ENCODE measurements around the gene SEMA4D.

Gene SEMA4D

DNA sequence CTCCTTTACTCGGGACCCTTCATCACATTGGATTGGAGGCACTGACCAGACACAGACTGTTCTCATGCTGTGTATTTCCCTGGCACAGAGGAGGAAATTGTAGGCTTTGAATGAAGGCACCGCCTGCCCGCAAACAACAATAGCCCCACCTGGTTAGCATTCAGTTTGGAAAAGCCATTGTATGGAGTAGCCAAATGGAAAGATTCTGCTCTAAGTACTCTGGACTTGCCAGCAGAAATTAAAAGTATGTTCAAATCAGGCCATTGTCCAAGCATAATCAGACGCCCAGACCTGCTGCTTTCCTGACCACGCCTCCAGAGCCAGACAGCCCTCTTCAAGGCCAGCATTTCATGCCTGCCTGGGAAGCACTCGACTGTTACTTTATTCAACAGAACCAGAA lies 8.0 kb upstream of the SEMA4D start:
- no peak for DNase-seq (ENCODE audit: low read depth in 1 of 2, low spot score in 1 of 2)
- TF ChIP-seq SPI1 (IDR thresholded peaks at IDR 0.05; ENCODE audit: borderline replicate concordance, low read depth): no peak
- no peak for TF ChIP-seq GABPA (IDR thresholded peaks at IDR 0.05; ENCODE audit: low read depth)
- TF ChIP-seq, protein P1, sequence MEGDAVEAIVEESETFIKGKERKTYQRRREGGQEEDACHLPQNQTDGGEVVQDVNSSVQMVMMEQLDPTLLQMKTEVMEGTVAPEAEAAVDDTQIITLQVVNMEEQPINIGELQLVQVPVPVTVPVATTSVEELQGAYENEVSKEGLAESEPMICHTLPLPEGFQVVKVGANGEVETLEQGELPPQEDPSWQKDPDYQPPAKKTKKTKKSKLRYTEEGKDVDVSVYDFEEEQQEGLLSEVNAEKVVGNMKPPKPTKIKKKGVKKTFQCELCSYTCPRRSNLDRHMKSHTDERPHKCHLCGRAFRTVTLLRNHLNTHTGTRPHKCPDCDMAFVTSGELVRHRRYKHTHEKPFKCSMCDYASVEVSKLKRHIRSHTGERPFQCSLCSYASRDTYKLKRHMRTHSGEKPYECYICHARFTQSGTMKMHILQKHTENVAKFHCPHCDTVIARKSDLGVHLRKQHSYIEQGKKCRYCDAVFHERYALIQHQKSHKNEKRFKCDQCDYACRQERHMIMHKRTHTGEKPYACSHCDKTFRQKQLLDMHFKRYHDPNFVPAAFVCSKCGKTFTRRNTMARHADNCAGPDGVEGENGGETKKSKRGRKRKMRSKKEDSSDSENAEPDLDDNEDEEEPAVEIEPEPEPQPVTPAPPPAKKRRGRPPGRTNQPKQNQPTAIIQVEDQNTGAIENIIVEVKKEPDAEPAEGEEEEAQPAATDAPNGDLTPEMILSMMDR (IDR thresholded peaks at IDR 0.05; ENCODE audit: insufficient read depth, low read length): no peak
- Histone ChIP-seq H3K27me3 (ENCODE audit: insufficient read depth, poor library complexity, severe bottlenecking) (no peaks in the 10 kb centered on the region), H3K27ac (replicated peaks) (no peak overlapping the region), H3K4me3 (replicated peaks; ENCODE audit: insufficient read depth, low read length) (no peak overlapping the region)

DNA sequence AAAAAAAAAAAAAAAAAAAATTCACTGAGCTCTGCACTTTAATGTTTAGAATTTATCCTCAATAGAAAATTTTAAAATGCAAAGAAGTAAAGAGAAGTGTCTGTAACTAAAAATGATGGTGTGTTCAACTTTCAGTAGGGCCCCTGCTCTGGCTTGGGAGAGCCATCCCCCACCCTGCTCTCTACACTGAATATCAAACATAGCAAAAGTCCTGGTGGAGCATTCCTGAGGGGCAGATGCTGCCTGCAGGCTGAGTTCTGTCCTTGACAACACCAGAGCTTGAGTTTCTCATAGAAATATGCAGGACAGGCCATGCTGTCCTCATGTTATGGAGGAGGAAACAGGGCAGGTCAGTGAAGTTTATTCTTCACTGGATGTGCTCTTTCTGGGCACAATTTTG lies 7.1 kb upstream of the SEMA4D start:
- Histone ChIP-seq H3K27ac (replicated peaks) (no peak overlapping the region), H3K4me3 (replicated peaks; ENCODE audit: insufficient read depth, low read length) (no peak overlapping the region), H3K27me3 (ENCODE audit: insufficient read depth, poor library complexity, severe bottlenecking) (no peaks in the 10 kb centered on the region)
- DNase-seq (ENCODE audit: low read depth in 1 of 2, low spot score in 1 of 2): no peak
- TF ChIP-seq, protein P2, sequence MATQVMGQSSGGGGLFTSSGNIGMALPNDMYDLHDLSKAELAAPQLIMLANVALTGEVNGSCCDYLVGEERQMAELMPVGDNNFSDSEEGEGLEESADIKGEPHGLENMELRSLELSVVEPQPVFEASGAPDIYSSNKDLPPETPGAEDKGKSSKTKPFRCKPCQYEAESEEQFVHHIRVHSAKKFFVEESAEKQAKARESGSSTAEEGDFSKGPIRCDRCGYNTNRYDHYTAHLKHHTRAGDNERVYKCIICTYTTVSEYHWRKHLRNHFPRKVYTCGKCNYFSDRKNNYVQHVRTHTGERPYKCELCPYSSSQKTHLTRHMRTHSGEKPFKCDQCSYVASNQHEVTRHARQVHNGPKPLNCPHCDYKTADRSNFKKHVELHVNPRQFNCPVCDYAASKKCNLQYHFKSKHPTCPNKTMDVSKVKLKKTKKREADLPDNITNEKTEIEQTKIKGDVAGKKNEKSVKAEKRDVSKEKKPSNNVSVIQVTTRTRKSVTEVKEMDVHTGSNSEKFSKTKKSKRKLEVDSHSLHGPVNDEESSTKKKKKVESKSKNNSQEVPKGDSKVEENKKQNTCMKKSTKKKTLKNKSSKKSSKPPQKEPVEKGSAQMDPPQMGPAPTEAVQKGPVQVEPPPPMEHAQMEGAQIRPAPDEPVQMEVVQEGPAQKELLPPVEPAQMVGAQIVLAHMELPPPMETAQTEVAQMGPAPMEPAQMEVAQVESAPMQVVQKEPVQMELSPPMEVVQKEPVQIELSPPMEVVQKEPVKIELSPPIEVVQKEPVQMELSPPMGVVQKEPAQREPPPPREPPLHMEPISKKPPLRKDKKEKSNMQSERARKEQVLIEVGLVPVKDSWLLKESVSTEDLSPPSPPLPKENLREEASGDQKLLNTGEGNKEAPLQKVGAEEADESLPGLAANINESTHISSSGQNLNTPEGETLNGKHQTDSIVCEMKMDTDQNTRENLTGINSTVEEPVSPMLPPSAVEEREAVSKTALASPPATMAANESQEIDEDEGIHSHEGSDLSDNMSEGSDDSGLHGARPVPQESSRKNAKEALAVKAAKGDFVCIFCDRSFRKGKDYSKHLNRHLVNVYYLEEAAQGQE (IDR thresholded peaks at IDR 0.05; ENCODE audit: insufficient replicate concordance, low read depth): no peak
- no peak for TF ChIP-seq SPI1 (IDR thresholded peaks at IDR 0.05; ENCODE audit: borderline replicate concordance, low read depth)
- no peak for TF ChIP-seq POLR2AphosphoS5 (IDR thresholded peaks at IDR 0.05; ENCODE audit: low read depth)
- TF ChIP-seq, protein P1 (IDR thresholded peaks at IDR 0.05; ENCODE audit: insufficient read depth, low read length): no peak
- TF ChIP-seq GABPA (IDR thresholded peaks at IDR 0.05; ENCODE audit: low read depth): no peak

DNA sequence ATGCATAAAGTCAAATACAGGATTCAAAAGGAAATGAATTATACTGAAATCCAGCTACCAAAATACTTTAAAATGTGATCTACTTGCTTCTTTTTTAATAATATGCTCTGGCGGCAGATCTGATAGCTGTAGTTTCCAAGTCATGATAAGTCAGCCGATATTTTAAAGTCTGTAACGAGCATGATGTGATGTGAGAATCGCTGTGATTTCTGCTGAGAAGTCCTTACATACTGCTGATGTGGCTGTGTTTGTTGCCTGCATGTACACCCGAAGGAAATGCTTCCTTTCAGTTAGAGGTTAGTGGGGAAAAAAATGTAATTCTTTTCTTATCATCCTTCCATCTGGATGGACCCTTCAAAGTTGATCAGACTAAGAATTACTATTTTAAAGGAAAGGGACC lies 4.8 kb upstream of the SEMA4D start:
- H3K4me3 ChIP-seq (replicated peaks; ENCODE audit: insufficient read depth, low read length): no peak overlapping the region
- H3K27ac ChIP-seq (replicated peaks): no peak overlapping the region
- no peak for DNase-seq (ENCODE audit: low read depth in 1 of 2, low spot score in 1 of 2)
- TF ChIP-seq POLR2AphosphoS5 (IDR thresholded peaks at IDR 0.05; ENCODE audit: low read depth) (no peak), SPI1 (IDR thresholded peaks at IDR 0.05; ENCODE audit: borderline replicate concordance, low read depth) (no peak), GABPA (IDR thresholded peaks at IDR 0.05; ENCODE audit: low read depth) (no peak)
- TF ChIP-seq, protein P1 (IDR thresholded peaks at IDR 0.05; ENCODE audit: insufficient read depth, low read length): no peak
- TF ChIP-seq, protein P2 (IDR thresholded peaks at IDR 0.05; ENCODE audit: insufficient replicate concordance, low read depth): no peak
- no peaks in the 10 kb centered on the region for H3K27me3 ChIP-seq (ENCODE audit: insufficient read depth, poor library complexity, severe bottlenecking)

DNA sequence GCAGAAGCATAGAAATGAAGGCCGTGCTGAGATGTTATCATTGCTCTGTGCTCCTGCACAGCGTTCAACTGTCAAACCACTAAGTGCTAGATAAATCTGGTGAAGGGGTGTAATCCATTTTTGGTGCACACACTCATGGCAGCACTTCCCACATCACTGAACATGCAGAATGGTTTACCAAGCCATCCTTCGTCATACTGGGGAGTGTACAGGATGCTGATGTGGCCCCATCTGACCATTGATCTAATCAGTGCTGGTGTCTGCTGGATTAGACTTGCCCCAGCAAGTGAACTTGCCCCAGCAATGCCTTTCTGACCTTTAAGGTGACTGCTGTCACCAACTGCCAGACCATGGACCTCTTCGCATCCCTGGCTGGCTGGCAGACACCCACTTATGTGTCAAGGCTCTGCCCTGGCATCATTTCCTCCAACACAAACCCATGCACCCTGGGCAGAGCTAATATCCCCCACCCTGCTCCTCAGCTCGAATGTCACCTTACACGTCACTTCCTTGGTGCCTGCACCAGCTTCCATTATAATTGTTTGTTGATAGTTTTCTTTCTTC lies 4.2 kb upstream of the SEMA4D start:
- Histone ChIP-seq H3K4me3 (replicated peaks; ENCODE audit: insufficient read depth, low read length) (no peak overlapping the region), H3K27ac (replicated peaks) (no peak overlapping the region), H3K27me3 (ENCODE audit: insufficient read depth, poor library complexity, severe bottlenecking) (no peaks in the 10 kb centered on the region)
- peak in 1 of 2 experiments; percentile 9 for DNase-seq (ENCODE audit: low read depth in 1 of 2, low spot score in 1 of 2)
- no peak for TF ChIP-seq POLR2AphosphoS5 (IDR thresholded peaks at IDR 0.05; ENCODE audit: low read depth)
- TF ChIP-seq, protein P2 (IDR thresholded peaks at IDR 0.05; ENCODE audit: insufficient replicate concordance, low read depth): no peak

Measured in HL-60 (cell line).